Ovary (tissue), 3 donors: ENCODE data around the gene MOSPD2.

Source experiments
- CTCF ChIP-seq, 3 donors: fragments of 450-650 bp in 2 of 3; fragments of 200-600 bp in 1 of 3; IDR thresholded peaks; one replicate each; pipeline versions ENCODE4 v1.5.1 to v1.8.0; 2016 to 2022; ENCODE audit warnings: antibody characterized with exemption in 3 of 3, mild to moderate bottlenecking in 1 of 3
- EP300 ChIP-seq: sonication (generic); formaldehyde crosslinking; IDR thresholded peaks from one replicate; pipeline ENCODE4 v1.6.1; 2017; ENCODE audit warnings: antibody characterized with exemption
- POLR2A ChIP-seq: fragments of 450-650 bp; IDR thresholded peaks from one replicate; pipeline ENCODE4 v1.6.1; 2017; ENCODE audit warnings: antibody characterized with exemption, mild to moderate bottlenecking, moderate library complexity
- donor health status: DM: no; HTN: no; CAD: no.

DNA sequence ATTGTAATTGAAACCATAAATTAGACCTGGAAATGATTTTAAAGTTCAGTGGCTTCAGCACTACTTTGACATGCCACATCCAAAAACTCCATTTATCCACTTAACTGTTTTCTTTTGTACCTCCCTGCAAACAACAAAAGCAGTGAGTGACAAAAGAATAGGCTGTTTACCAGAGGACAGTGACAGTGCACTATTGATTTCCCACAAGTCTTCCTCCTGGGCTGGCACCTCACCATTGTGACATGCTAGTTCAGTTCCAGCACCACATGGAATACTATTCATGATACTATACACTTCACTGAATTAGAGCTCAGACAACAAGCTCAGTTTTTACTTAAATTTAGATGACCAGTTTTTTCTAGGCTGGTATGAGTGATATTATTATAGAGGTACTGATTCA, 29.3 kb downstream of the MOSPD2 start:
- no peak for TF ChIP-seq POLR2A
- TF ChIP-seq CTCF (IDR thresholded peaks at IDR 0.05): no peak
- no peak for TF ChIP-seq EP300
